ENCODE data around the gene ZMIZ2.

GRCh38 chr7:44767134-44767911 is 18.7 kb downstream of the ZMIZ2 start:
- TF ChIP-seq, protein P1, sequence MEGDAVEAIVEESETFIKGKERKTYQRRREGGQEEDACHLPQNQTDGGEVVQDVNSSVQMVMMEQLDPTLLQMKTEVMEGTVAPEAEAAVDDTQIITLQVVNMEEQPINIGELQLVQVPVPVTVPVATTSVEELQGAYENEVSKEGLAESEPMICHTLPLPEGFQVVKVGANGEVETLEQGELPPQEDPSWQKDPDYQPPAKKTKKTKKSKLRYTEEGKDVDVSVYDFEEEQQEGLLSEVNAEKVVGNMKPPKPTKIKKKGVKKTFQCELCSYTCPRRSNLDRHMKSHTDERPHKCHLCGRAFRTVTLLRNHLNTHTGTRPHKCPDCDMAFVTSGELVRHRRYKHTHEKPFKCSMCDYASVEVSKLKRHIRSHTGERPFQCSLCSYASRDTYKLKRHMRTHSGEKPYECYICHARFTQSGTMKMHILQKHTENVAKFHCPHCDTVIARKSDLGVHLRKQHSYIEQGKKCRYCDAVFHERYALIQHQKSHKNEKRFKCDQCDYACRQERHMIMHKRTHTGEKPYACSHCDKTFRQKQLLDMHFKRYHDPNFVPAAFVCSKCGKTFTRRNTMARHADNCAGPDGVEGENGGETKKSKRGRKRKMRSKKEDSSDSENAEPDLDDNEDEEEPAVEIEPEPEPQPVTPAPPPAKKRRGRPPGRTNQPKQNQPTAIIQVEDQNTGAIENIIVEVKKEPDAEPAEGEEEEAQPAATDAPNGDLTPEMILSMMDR (IDR thresholded peaks at IDR 0.05) = no peak
- TF ChIP-seq POLR2A (IDR thresholded peaks at IDR 0.05) = no peak
- no peak for TF ChIP-seq POLR2AphosphoS5 (IDR thresholded peaks at IDR 0.05)
- no peak for TF ChIP-seq EP300 (IDR thresholded peaks at IDR 0.05)
